ENCODE measurements around the gene FBXW12.
"Not testable (repeated sequence)": the region's sequence is repeated elsewhere in the genome, so short reads cannot be mapped to it uniquely, and the experiment has no call there.

Gene FBXW12

GRCh38 chr3:48371651-48372376 is at the start of gene FBXW12:
Gene FBXW12 (plus strand): TSS chr3:48372219. CDS start chr3:48372768, 549 bp downstream.
- ChIA-PET POLR2A (no interaction called here), CTCF (no interaction called here)
- DNase-seq (ENCODE audit: extremely low spot score): no peak
- no peak for TF ChIP-seq ZNF384 (IDR thresholded peaks at IDR 0.05)
- no peak for TF ChIP-seq HDGF (IDR thresholded peaks at IDR 0.05; ENCODE audit: borderline replicate concordance)

- DNase-seq (ENCODE audit: extremely low spot score); CTCF ChIA-PET; POLR2A ChIA-PET: not testable (repeated sequence)
Observed at GRCh38 chr3:48331706-48332435, 40.1 kb upstream of the FBXW12 start.

GRCh38 chr3:48333346-48334245 is 38.4 kb upstream of the FBXW12 start, which contains the start of gene SPINK8:
Gene SPINK8 (minus strand): TSS chr3:48333661. CDS start chr3:48328341, 5,320 bp downstream.
- POLR2A ChIA-PET; DNase-seq (ENCODE audit: extremely low spot score); CTCF ChIA-PET: not testable (repeated sequence)

GRCh38 chr3:48334605-48335004 is 37.4 kb upstream of the FBXW12 start:
- CTCF ChIA-PET: no interaction called here
- DNase-seq (ENCODE audit: extremely low spot score): no peak
- TF ChIP-seq BHLHE40 (IDR thresholded peaks at IDR 0.05; ENCODE audit: borderline replicate concordance) (no peak), FOXA1 (IDR thresholded peaks at IDR 0.05) (no peak), CTBP1 (IDR thresholded peaks at IDR 0.05; ENCODE audit: borderline replicate concordance) (no peak), SP1 (IDR thresholded peaks at IDR 0.05) (no peak), ARNT (IDR thresholded peaks at IDR 0.05) (no peak), HDGF (IDR thresholded peaks at IDR 0.05; ENCODE audit: borderline replicate concordance) (no peak), SUZ12 (IDR thresholded peaks at IDR 0.05) (no peak), FOXK2 (IDR thresholded peaks at IDR 0.05) (no peak), L3MBTL2 (conservative IDR thresholded peaks at IDR 0.05) (no peak), LEF1 (IDR thresholded peaks at IDR 0.05; ENCODE audit: borderline replicate concordance) (no peak), ELF4 (IDR thresholded peaks at IDR 0.05) (no peak), NFRKB (IDR thresholded peaks at IDR 0.05) (no peak), ZNF384 (IDR thresholded peaks at IDR 0.05) (no peak), FOXM1 (IDR thresholded peaks at IDR 0.05; ENCODE audit: borderline replicate concordance) (no peak), PKNOX1 (IDR thresholded peaks at IDR 0.05) (no peak), TARDBP (IDR thresholded peaks at IDR 0.05) (no peak)
- POLR2A ChIA-PET: no interaction called here

GRCh38 chr3:48335286-48335685 is 36.7 kb upstream of the FBXW12 start:
- POLR2A ChIA-PET, CTCF ChIA-PET: not testable (repeated sequence)

GRCh38 chr3:48337536-48337935 is 34.5 kb upstream of the FBXW12 start:
- CTCF ChIA-PET; POLR2A ChIA-PET; DNase-seq (ENCODE audit: extremely low spot score): not testable (repeated sequence)

More at GRCh38 chr3:48335286-48335685, 36.7 kb upstream of the FBXW12 start:
- DNase-seq (ENCODE audit: extremely low spot score): not testable (repeated sequence)

GRCh38 chr3:48338635-48339034 is 33.4 kb upstream of the FBXW12 start:
- CTCF ChIA-PET: no interaction called here
- TF ChIP-seq SP1 (IDR thresholded peaks at IDR 0.05) (no peak), ZNF384 (IDR thresholded peaks at IDR 0.05) (no peak), TARDBP (IDR thresholded peaks at IDR 0.05) (no peak), PKNOX1 (IDR thresholded peaks at IDR 0.05) (no peak)
- POLR2A ChIA-PET: no interaction called here
- no peak for DNase-seq (ENCODE audit: extremely low spot score)

- TF ChIP-seq ARNT (IDR thresholded peaks at IDR 0.05) (no peak), CTBP1 (IDR thresholded peaks at IDR 0.05; ENCODE audit: borderline replicate concordance) (no peak), NFRKB (IDR thresholded peaks at IDR 0.05) (no peak), FOXA1 (IDR thresholded peaks at IDR 0.05) (no peak), ZNF384 (IDR thresholded peaks at IDR 0.05) (no peak), TARDBP (IDR thresholded peaks at IDR 0.05) (no peak), SP1 (IDR thresholded peaks at IDR 0.05) (no peak), LEF1 (IDR thresholded peaks at IDR 0.05; ENCODE audit: borderline replicate concordance) (no peak), L3MBTL2 (conservative IDR thresholded peaks at IDR 0.05) (no peak), ELF4 (IDR thresholded peaks at IDR 0.05) (no peak), PKNOX1 (IDR thresholded peaks at IDR 0.05) (no peak), FOXM1 (IDR thresholded peaks at IDR 0.05; ENCODE audit: borderline replicate concordance) (no peak), FOXK2 (IDR thresholded peaks at IDR 0.05) (no peak)
- ChIA-PET CTCF (no interaction called here), POLR2A (no interaction called here)
- no peak for DNase-seq (ENCODE audit: extremely low spot score)
Observed at GRCh38 chr3:48343432-48343831, 28.6 kb upstream of the FBXW12 start.

All from HEK293T (cell line).